Mesenchymal stem cell (in vitro differentiated cells and primary cell): ENCODE measurements around the gene ELN.

Experiments
- DNase-seq: peaks from one replicate; pipeline ENCODE4 v3.0.0-alpha.2; 2013
- H2AFZ ChIP-seq: one replicate; pipeline ENCODE4 v1.6.1; 2013; ENCODE audit warnings: low read depth, mild to moderate bottlenecking, control low read depth, inconsistent platforms, low read length, moderate library complexity
- H2AK5ac ChIP-seq: 2 replicates; pipeline ENCODE4 v1.6.1; 2013; ENCODE audit warnings: low read length, moderate library complexity, mild to moderate bottlenecking, inconsistent platforms; ENCODE audit not compliant: severe bottlenecking
- H2BK120ac ChIP-seq: one replicate; pipeline ENCODE4 v1.6.1; 2013; ENCODE audit warnings: low read depth, mild to moderate bottlenecking, inconsistent platforms, low read length, moderate library complexity
- H2BK12ac ChIP-seq, 2 experiments: one replicate each; pipeline ENCODE4 v1.6.1; 2013; ENCODE audit warnings: inconsistent platforms in 2 of 2, low read length in 2 of 2, mild to moderate bottlenecking in 2 of 2, moderate library complexity in 2 of 2, control low read depth in 1 of 2
- H2BK15ac ChIP-seq: one replicate; pipeline ENCODE4 v1.6.1; 2013; ENCODE audit warnings: mild to moderate bottlenecking, low read depth, inconsistent platforms; ENCODE audit not compliant: poor library complexity, severe bottlenecking
- H2BK5ac ChIP-seq: 2 replicates; pipeline ENCODE4 v1.6.1; 2013; ENCODE audit warnings: low read depth, mild to moderate bottlenecking, low read length, control low read depth, inconsistent platforms; ENCODE audit not compliant: poor library complexity, severe bottlenecking
- H3K14ac ChIP-seq, 2 experiments: one replicate each; pipeline ENCODE4 v1.6.1; 2013; ENCODE audit warnings: inconsistent platforms in 2 of 2, low read length in 2 of 2, control low read depth in 1 of 2, mild to moderate bottlenecking in 1 of 2, moderate library complexity in 1 of 2
- H3K18ac ChIP-seq, 2 experiments: one replicate each; pipeline ENCODE4 v1.6.1; 2013; ENCODE audit warnings: inconsistent platforms in 2 of 2, low read length in 2 of 2, control low read depth in 1 of 2, low read depth in 1 of 2, mild to moderate bottlenecking in 1 of 2
- H3K23ac ChIP-seq, 2 experiments: one replicate each; pipeline ENCODE4 v1.6.1; 2013; ENCODE audit warnings: inconsistent platforms in 2 of 2, low read length in 2 of 2, mild to moderate bottlenecking in 2 of 2, moderate library complexity in 2 of 2, control low read depth in 1 of 2
- H3K27ac ChIP-seq: 2 replicates; pipeline ENCODE4 v1.5.1; 2013; ENCODE audit warnings: mild to moderate bottlenecking, moderate library complexity, low read length, control low read depth, inconsistent platforms; ENCODE audit not compliant: poor library complexity, severe bottlenecking
- H3K27me3 ChIP-seq, 2 experiments: 2 replicates each; pipeline versions ENCODE4 v1.6.1 to v1.7.0; 2013; ENCODE audit warnings: low read length in 2 of 2, mild to moderate bottlenecking in 2 of 2, moderate library complexity in 2 of 2, control low read depth in 1 of 2, inconsistent platforms in 1 of 2; ENCODE audit not compliant: control insufficient read depth in 1 of 2, insufficient read depth in 1 of 2
- H3K36me3 ChIP-seq, 2 experiments: 2 replicates each; pipeline versions ENCODE4 v1.6.1 to v1.7.0; 2013; ENCODE audit warnings: low read length in 2 of 2, control low read depth in 1 of 2, inconsistent platforms in 1 of 2, low read depth in 1 of 2, mild to moderate bottlenecking in 1 of 2; ENCODE audit not compliant: insufficient read depth in 2 of 2, control insufficient read depth in 1 of 2
- H3K4ac ChIP-seq, 2 experiments: one replicate each; pipeline ENCODE4 v1.6.1; 2013; ENCODE audit warnings: inconsistent platforms in 2 of 2, low read length in 2 of 2, mild to moderate bottlenecking in 2 of 2, moderate library complexity in 2 of 2, control low read depth in 1 of 2, low read depth in 1 of 2
- H3K4me1 ChIP-seq: 2 replicates; pipeline ENCODE4 v1.6.1; 2013; ENCODE audit warnings: low read depth, low read length, control low read depth; ENCODE audit not compliant: control insufficient read depth, insufficient read depth
- H3K4me2 ChIP-seq: 2 replicates; pipeline ENCODE4 v1.6.1; 2013; ENCODE audit warnings: low read length, mild to moderate bottlenecking, inconsistent platforms; ENCODE audit not compliant: poor library complexity, severe bottlenecking
- H3K4me3 ChIP-seq, 2 experiments: 2 replicates each; pipeline versions ENCODE4 v1.5.1 to v1.7.0; 2013; ENCODE audit warnings: low read length in 2 of 2, mild to moderate bottlenecking in 2 of 2, control low read depth in 1 of 2, low read depth in 1 of 2; ENCODE audit not compliant: insufficient read depth in 1 of 2
- H3K79me1 ChIP-seq: replicated peaks from 2 replicates; pipeline ENCODE4 v1.6.1; 2013; ENCODE audit warnings: mild to moderate bottlenecking, control low read depth, low read length, inconsistent platforms; ENCODE audit not compliant: poor library complexity, severe bottlenecking
- H3K9ac ChIP-seq: 2 replicates; pipeline ENCODE4 v1.7.0; 2013; ENCODE audit warnings: mild to moderate bottlenecking, low read length, moderate library complexity
- H3K9me3 ChIP-seq: 2 replicates; pipeline ENCODE4 v1.7.0; 2013; ENCODE audit warnings: mild to moderate bottlenecking, low read length; ENCODE audit not compliant: control insufficient read depth
- H4K8ac ChIP-seq: one replicate; pipeline ENCODE4 v1.6.1; 2013; ENCODE audit warnings: inconsistent platforms, mild to moderate bottlenecking, low read length, moderate library complexity
- H4K91ac ChIP-seq: one replicate; pipeline ENCODE4 v1.6.1; 2013; ENCODE audit warnings: mild to moderate bottlenecking, low read length, inconsistent platforms
- WGBS: methylation state at CpG from one replicate; pipeline ENCODE4 v1.1.7; 2013; ENCODE audit warnings: mixed read lengths; 5-methylcytosine and 5-hydroxymethylcytosine counted together

ELN gene

GRCh38 chr7:74059681-74060588, 32.0 kb downstream of the ELN start:
- peak overlapping the region in 1 of 2 experiments; percentile 26 for H3K14ac ChIP-seq
- peaks cover 0 to 14% of the 10 kb centered on the region in 2 experiments for H3K36me3 ChIP-seq
- H3K9me3 ChIP-seq = no peaks in the 10 kb centered on the region
- H3K27ac ChIP-seq = no peak overlapping the region
- H2BK12ac ChIP-seq = no peak overlapping the region
- H3K18ac ChIP-seq = no peak overlapping the region
- no peak overlapping the region for H2BK5ac ChIP-seq
- no peak overlapping the region for H3K23ac ChIP-seq
- H3K4me2 ChIP-seq = no peak overlapping the region
- H2BK15ac ChIP-seq = no peak overlapping the region
- 82% methylated on average over 14 of the region's 21 CpGs for WGBS
- H2AK5ac ChIP-seq = no peak overlapping the region
- no peaks in the 10 kb centered on the region for H3K79me1 ChIP-seq
- peaks cover 0 to 9% of the 10 kb centered on the region in 2 experiments for H3K27me3 ChIP-seq
- no peak overlapping the region for H3K4ac ChIP-seq
- H3K9ac ChIP-seq = no peak overlapping the region
- peaks cover 10% of the 10 kb centered on the region for H3K4me1 ChIP-seq
- H4K8ac ChIP-seq = no peak overlapping the region
- no peak overlapping the region for H2AFZ ChIP-seq
- H2BK120ac ChIP-seq = no peak overlapping the region
- DNase-seq = no peak
- H4K91ac ChIP-seq = no peak overlapping the region
- no peak overlapping the region for H3K4me3 ChIP-seq

- 56% methylated on average over 20 of the region's 20 CpGs for WGBS
- Histone ChIP-seq H3K4me1 (peaks cover 10% of the 10 kb centered on the region), H2BK120ac (peak overlapping the region; percentile 71), H3K14ac (peak overlapping the region in 1 of 2 experiments; percentile 75), H3K23ac (no peak overlapping the region), H4K91ac (peak overlapping the region; percentile 81), H2BK15ac (peak overlapping the region; percentile 83), H3K27me3 (peaks cover 0 to 9% of the 10 kb centered on the region in 2 experiments), H3K36me3 (peaks cover 0 to 13% of the 10 kb centered on the region in 2 experiments), H3K18ac (peak overlapping the region; percentile 16 to 28), H3K4me3 (peak overlapping the region in 1 of 2 experiments; percentile 65), H2BK12ac (peak overlapping the region; percentile 11 to 93), H2AFZ (peak overlapping the region; percentile 46), H2BK5ac (peak overlapping the region; percentile 5), H3K4me2 (peak overlapping the region; percentile 17), H2AK5ac (peak overlapping the region; percentile 29), H3K27ac (peak overlapping the region; percentile 39), H3K9ac (peak overlapping the region; percentile 95), H3K4ac (peak overlapping the region in 1 of 2 experiments; percentile 88), H3K79me1 (no peaks in the 10 kb centered on the region), H3K9me3 (no peaks in the 10 kb centered on the region), H4K8ac (peak overlapping the region; percentile 96)
- DNase-seq = peak; percentile 93
These were observed 34.0 kb downstream of the ELN start for GRCh38 chr7:74061840-74062539.

- H3K79me1 ChIP-seq = no peaks in the 10 kb centered on the region
- H2BK120ac ChIP-seq = no peak overlapping the region
- DNase-seq = no peak
- H3K9ac ChIP-seq = no peak overlapping the region
- H2AK5ac ChIP-seq = no peak overlapping the region
- no peak overlapping the region for H3K18ac ChIP-seq
- no peak overlapping the region for H3K14ac ChIP-seq
- H2BK12ac ChIP-seq = peak overlapping the region in 1 of 2 experiments; percentile 29
- no peak overlapping the region for H3K23ac ChIP-seq
- H3K27me3 ChIP-seq = no peaks in the 10 kb centered on the region
- H3K4me1 ChIP-seq = peaks cover 10% of the 10 kb centered on the region
- no peak overlapping the region for H4K8ac ChIP-seq
- no peak overlapping the region for H3K4me3 ChIP-seq
- no peak overlapping the region for H2BK15ac ChIP-seq
- H3K27ac ChIP-seq = no peak overlapping the region
- WGBS = 94% methylated on average over 14 of the region's 14 CpGs
- no peak overlapping the region for H2AFZ ChIP-seq
- no peaks in the 10 kb centered on the region for H3K9me3 ChIP-seq
- no peak overlapping the region for H3K4ac ChIP-seq
- H3K36me3 ChIP-seq = peaks cover 0 to 13% of the 10 kb centered on the region in 2 experiments
- H3K4me2 ChIP-seq = no peak overlapping the region
- H4K91ac ChIP-seq = no peak overlapping the region
- H2BK5ac ChIP-seq = no peak overlapping the region
These were observed 35.3 kb downstream of the ELN start for GRCh38 chr7:74063223-74063641.

DNA sequence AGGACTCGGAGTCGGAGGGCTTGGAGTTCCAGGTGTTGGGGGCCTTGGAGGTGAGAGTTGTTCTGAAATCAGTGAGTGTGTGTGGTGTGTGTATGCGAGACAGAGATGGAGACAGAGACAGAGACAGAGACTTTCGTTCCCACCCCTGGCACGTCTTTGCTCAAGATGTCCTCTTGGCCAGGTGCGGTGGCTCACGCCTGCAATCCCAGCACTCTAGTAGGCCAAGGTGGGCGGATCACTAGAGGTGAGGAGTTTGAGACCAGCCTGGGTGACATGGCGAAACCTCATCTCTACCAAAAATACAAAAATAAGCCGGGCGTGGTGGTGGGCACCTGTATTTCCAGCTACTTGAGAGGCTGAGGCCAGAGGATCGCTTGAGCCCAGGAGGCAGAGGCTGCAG, 35.7 kb downstream of the ELN start:
- H4K8ac ChIP-seq = no peak overlapping the region
- H3K4me3 ChIP-seq = no peak overlapping the region
- H3K27ac ChIP-seq = no peak overlapping the region
- no peak overlapping the region for H2BK15ac ChIP-seq
- no peak overlapping the region for H3K9ac ChIP-seq
- no peak overlapping the region for H4K91ac ChIP-seq
- no peak for DNase-seq
- WGBS = 95% methylated on average over 11 of the region's 12 CpGs
- H3K14ac ChIP-seq = no peak overlapping the region
- peak overlapping the region in 1 of 2 experiments; percentile 7 for H2BK12ac ChIP-seq
- H2AK5ac ChIP-seq = no peak overlapping the region
- H3K79me1 ChIP-seq = no peaks in the 10 kb centered on the region
- no peak overlapping the region for H3K4ac ChIP-seq
- peaks cover 0 to 11% of the 10 kb centered on the region in 2 experiments for H3K36me3 ChIP-seq
- H3K18ac ChIP-seq = no peak overlapping the region
- H3K4me2 ChIP-seq = no peak overlapping the region
- no peak overlapping the region for H3K23ac ChIP-seq
- no peak overlapping the region for H2BK5ac ChIP-seq
- H3K27me3 ChIP-seq = no peaks in the 10 kb centered on the region
- H3K4me1 ChIP-seq = peaks cover 10% of the 10 kb centered on the region
- H2AFZ ChIP-seq = no peak overlapping the region
- no peaks in the 10 kb centered on the region for H3K9me3 ChIP-seq
- no peak overlapping the region for H2BK120ac ChIP-seq
